Activated CD4-positive, CD25-positive, alpha-beta regulatory T cell treated with anti-CD3 and anti-CD28 coated beads, Interleukin-2, amount 50 U/mL, for 24 hours (primary cell): ENCODE results near the gene OR6S1.
"Not testable (repeated sequence)": the region's sequence is repeated elsewhere in the genome, so short reads cannot be mapped to it uniquely, and the experiment has no call there.

Experiments used
- ATAC-seq, 2 donors: fragments of 150-1000 bp; cut with Tn5 transposase; one replicate each; pipeline ENCODE4 v1.10.0; 2021; ENCODE audit warnings: mild to moderate bottlenecking in 1 of 2, moderate library complexity in 1 of 2

The OR6S1 gene

DNA sequence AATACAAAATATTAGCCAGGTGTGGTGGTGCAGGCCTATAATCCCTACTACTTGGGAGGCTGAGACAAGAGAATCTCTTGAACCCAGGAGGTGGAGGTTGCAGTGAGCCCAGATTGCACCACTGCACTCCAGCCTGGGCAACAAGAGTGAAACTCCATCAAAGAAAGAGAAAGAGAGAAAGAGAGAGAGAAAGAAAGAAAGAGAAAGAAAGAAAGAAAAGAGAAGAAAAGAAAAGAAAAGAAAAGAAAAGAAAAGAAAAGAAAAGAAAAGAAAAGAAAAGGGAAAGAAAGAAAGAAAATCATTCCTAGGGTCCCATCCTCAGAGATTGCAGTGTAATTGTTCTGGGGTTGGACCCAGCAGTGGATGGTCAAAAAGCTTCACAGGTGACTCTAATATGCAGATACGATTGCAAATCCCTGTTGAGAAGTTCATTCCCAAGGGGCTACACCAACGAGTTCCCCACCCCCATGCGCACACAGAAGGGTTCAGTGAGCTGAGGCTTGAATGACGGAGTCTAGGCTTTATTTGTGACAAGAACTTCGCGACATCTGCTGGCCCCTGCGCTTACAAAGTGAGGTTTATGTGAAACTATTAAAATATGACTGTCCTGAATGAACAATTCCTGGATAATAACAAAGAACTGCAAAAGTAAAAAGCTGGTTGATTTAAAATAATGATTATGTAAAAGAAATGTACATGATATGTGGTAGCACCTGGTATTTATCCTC lies 32.9 kb downstream of the OR6S1 start:
- ATAC-seq: no peak

DNA sequence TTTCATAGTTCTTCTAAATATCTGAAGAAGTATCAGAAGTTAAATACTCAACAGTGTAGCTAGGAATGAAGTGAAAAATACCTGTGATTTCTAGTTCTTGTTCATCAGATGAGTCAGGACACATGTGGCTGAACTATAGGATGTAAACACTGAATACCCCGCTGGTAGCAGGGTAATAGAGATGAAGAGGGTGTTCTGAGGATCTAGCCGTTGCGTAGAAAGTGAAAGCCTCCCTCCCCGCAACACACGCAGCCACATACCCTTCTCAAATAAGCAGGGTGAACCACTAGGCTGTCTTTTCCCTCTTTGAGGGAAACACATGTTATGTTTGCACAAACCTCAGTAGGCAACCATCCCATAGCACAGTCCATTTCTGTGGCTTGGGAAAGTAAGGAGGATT lies 33.9 kb downstream of the OR6S1 start:
- ATAC-seq: no peak

DNA sequence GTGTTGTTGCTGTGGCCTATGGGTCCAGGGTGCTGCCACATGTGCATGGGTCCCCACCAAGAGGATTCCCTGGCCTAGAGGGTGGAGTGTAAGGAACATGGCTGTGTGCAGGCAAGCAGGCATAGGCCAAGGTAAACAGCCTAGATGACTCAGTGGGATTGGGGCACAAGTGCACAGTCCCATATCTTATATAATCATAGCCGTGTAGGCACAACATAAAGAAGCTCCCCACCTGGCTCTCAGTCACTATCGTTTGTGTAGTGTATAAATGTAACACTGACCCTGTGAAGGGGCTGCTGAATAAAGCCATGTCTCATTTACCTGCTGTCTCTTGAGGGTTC lies 34.6 kb downstream of the OR6S1 start:
- no peak for ATAC-seq

DNA sequence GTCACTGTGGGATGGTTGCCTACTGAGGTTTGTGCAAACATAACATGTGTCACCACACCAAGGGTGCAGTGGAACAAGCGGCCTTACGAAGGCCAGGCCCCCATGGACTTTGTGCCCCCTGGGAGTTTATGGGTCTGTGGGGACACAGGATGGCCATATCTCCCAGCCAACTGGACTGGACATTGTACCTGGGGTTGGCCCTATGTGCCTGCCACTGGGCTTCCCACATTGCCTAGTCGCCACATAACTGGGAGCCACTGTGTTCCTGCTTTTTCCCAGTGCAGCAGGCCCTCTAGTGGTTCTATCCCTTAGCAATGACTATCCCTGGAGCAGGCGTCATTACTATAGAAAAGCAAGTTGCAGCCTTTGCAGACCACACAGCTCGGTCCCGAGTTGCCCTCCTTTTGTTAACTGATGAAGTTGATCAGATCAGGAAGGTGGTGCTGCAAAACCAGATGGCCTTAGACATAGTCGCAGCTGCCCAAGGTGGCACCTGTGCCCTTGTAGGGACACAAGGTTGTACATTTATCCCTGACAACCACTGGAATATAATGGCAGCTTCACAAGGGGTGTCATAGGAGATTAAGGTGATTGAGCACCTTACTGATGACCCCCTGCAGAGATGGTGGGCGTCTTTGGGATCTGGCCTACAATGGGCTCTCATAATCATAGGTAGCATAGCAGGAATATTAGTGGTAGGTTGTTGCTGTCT lies 35.1 kb downstream of the OR6S1 start:
- no peak for ATAC-seq

DNA sequence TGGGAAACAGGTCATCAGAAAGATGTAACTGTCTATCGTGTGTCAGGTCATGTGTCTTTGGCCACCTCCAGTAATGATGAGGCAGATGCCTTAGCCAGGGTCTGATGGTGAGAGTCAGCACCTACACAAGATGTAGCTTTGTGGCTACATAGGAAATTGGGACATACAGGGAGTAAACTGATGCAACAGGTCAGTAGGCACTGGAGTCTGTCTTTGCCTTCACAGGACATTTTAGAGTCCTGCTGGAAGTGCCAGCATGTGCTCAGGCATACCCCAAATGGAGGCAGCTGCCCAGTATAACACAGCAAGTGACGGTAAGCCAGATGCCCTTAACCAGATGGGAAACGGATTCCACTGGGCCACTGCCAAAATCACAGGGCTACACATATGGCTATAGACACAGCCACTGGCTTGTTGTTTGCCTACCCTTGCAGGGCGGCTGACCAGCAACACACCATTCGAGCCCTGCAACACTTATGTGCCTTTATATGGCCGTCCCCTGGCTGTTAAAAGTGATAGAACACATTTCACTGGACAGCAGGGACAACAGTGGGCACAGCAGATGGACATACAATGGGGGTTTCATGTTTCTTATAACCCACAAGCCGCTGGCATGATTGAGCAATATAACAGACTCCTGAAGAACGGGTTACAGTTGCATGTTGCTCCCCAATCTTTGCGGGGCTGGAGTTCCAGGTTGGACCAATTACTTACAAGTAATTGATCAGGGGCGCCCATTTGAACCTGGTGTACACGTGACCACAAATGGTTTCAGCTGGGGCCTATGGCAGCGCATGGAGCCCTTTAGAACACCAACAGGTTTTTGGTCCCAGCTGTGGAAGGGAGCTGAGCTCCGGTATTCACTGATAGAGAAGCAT lies 37.4 kb downstream of the OR6S1 start:
- no peak for ATAC-seq

DNA sequence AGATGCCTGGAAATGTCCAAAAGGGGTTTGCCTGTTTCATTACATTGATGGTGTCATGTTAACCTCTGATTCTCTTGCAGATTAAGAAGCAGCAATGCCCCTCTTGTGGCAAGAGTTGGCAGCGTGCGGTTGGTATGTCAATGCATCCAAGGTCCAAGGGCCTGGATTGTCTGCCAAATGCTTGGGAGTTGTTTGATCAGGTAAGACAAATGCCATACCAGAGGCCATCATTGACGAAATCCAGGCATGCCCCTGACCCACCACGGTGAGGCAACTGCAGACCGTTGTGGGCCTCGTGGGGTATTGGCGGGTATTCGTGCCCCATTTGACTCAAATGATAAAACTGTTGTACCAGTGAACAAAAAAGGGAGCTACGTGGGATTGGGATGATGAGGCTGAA lies 38.9 kb downstream of the OR6S1 start:
- no peak for ATAC-seq

DNA sequence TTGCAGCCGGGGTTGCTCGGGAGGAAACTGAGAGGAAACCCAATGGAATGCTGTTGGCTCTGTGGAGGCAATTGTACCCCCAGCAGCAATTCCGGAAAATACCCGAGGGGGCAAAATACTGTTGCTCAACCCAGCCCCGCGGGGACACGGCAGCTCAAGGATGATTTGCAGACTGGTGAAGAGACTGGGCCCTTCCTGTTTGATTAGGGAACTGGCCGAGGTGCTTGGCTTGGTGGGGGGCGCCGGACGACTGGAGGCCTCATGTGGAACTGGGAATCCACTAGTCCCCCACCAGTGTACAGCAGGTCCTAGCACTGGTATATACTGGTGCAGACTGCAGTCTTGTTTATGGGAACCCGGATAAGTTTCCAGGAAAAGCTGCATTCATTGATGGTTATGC lies 40.0 kb downstream of the OR6S1 start:
- no peak for ATAC-seq

DNA sequence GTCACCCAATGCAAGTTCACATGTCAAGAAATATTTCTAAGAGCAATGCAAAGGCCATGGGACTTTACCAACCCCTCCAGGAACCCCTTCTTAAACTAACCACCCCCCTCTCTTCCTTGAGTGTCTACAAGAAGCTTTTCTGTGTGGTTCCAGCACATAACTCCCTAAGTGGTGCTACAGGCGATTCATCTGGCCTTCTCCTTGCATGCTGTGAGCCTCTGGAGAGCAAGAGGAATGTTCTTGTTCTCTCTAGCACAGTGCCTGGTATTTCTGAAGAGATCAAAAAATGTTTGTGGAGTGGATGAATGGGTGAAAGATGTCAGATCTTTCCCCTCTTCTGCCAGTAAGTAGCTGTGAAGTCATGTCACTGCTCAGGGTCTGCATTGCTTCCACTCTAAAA lies 44.4 kb downstream of the OR6S1 start:
- ATAC-seq: no peak

DNA sequence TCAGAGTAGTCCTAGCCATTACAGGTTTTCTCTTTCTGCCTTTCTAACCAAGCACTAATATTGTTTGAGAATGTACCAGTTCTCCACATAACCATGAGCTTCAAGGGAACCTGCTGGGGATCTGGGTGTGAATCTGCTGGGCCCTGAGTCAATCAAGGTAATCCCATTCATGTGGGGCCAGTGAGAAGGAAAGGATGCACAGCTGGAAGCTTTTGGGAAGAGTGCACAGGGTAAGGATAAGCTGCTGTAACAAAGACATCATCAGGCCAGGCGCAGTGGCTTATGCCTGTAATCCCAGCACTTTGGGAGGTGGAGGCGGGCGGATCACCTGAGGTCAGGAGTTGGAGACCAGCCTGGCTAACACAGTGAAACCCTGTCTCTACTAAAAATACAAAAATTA lies 45.8 kb downstream of the OR6S1 start:
- not testable (repeated sequence) for ATAC-seq

DNA sequence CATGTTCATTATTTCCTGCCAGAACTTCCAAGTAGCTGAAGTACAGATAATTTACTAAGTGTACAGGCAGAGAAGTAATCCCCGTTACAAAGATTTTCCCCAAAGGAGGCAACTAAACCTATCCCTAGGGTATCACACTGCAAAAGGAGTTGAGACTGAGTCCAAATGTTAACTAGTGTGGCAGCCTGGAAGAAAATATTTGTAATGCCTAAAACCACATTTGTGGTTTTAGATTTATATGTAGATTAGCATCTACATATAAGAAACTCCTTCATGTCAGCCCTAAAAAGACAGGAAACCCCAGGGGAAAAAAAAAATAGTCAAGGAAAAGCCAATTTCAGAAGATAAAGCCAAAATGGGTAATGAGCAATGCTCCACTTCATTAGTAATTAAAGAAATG lies 48.9 kb downstream of the OR6S1 start:
- no peak for ATAC-seq

DNA sequence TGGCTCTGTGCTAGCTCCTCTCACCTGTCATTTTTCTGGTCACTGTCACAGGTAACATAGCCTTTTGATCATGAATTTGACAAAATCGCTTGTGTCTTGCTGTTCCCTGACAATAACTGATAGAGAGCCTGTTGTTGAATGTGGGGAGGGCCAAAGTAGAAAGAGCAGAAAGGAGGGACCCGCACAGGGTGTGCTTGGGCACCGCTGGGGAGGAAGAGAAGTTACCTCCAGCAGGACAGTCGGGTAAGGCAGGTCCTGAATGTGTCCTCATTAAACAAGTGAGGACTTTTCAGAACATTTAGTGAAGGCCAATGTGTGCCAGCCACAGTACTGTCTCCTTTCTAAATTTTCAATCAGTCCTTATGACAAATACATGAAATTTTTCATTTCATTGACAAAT lies 50.3 kb downstream of the OR6S1 start, which contains the start of gene RNASE12:
RNASE12 (minus strand) TSS at position 142 of the 400 bp plus-strand sequence. CDS start 653 bp downstream, outside the sequence.
- no peak for ATAC-seq
